Gastrocnemius medialis (tissue), 4 donors: ENCODE measurements around the gene CLDN6. TPM values are rescaled to one million over a fixed set of nuclear protein-coding genes. Genes with fewer than 3 reads are reported as not detected.

ENCODE experiments used
- ATAC-seq, 2 donors: fragments of 150-250 bp; one replicate each; pipeline ENCODE4 v1.9.1; 2016
- DNase-seq, 2 donors: peaks; one replicate each; pipeline ENCODE4 v3.0.0-alpha.2; 2019
- H3K27ac ChIP-seq, 4 donors: fragments of 200-600 bp; sonication (generic); 1 replicate in 1 of 4; 2 replicates in 3 of 4; pipeline ENCODE4 v1.5.1; 2016 to 2018; ENCODE audit warnings: mild to moderate bottlenecking in 2 of 4, moderate library complexity in 1 of 4
- H3K27me3 ChIP-seq, 3 donors: fragments of 200-600 bp; sonication (generic) in 2 of 3; 1 replicate in 1 of 3; 2 replicates in 2 of 3; pipeline versions ENCODE4 v1.5.1 to v1.6.0; 2016 to 2019; ENCODE audit warnings: mild to moderate bottlenecking in 1 of 3, moderate library complexity in 1 of 3
- H3K36me3 ChIP-seq, 2 donors: fragments of 200-600 bp; sonication (generic) in 1 of 2; one replicate each; pipeline ENCODE4 v1.5.1; 2017 to 2018
- H3K4me1 ChIP-seq, 2 donors: fragments of 200-600 bp; sonication (generic) in 1 of 2; one replicate each; pipeline ENCODE4 v1.5.1; 2016 to 2017; ENCODE audit warnings: mild to moderate bottlenecking in 2 of 2
- H3K4me3 ChIP-seq, 4 donors: fragments of 200-600 bp; sonication (generic) in 3 of 4; 1 replicate in 1 of 4; 2 replicates in 3 of 4; pipeline ENCODE4 v1.5.1; 2016 to 2019; ENCODE audit warnings: mild to moderate bottlenecking in 2 of 4
- H3K9me3 ChIP-seq, 3 donors: fragments of 200-600 bp; sonication (generic) in 2 of 3; 1 replicate in 1 of 3; 2 replicates in 2 of 3; pipeline ENCODE4 v1.5.1; 2016 to 2019
- CTCF ChIP-seq, 5 experiments: fragments of 450-650 bp in 3 of 5; fragments of 200-600 bp in 2 of 5; sonication (generic) in 2 of 5; IDR thresholded peaks in 4 of 5; conservative IDR thresholded peaks in 1 of 5; 1 replicate in 4 of 5; 2 replicates in 1 of 5; pipeline ENCODE4 v1.5.1; 2016 to 2019; ENCODE audit warnings: antibody characterized with exemption in 5 of 5, mild to moderate bottlenecking in 3 of 5, moderate library complexity in 3 of 5
- POLR2A ChIP-seq, 2 donors: fragments of 450-650 bp; IDR thresholded peaks; one replicate each; pipeline ENCODE4 v1.6.1; 2017; ENCODE audit warnings: antibody characterized with exemption in 2 of 2, mild to moderate bottlenecking in 2 of 2, moderate library complexity in 2 of 2
- in situ Hi-C, 4 donors: fragments of 200-750 bp; cut with MboI; loops; one replicate each; pipeline versions ENCODE4 v1.15.0 to v1.8.0; 2017; ENCODE audit warnings: low sequenced_read_pairs in 4 of 4
- intact Hi-C: fragments of 100-400 bp; cut with DNase I; formaldehyde crosslinking; loops from one replicate; pipeline ENCODE4 v1.15.1; 2023; ENCODE audit warnings: low total_unique reads
- total RNA-seq, 4 donors: library from RNA; depleted of rRNA; stranded (reverse); fragments of >200 nt; gene quantifications; one replicate each; pipeline versions ENCODE4 v1.1.0 to v1.2.3, GENCODE V29; 2016

The CLDN6 gene
- total RNA-seq, 4 donors from 2014 or later = 0.55 TPM; not detected in 3

DNA sequence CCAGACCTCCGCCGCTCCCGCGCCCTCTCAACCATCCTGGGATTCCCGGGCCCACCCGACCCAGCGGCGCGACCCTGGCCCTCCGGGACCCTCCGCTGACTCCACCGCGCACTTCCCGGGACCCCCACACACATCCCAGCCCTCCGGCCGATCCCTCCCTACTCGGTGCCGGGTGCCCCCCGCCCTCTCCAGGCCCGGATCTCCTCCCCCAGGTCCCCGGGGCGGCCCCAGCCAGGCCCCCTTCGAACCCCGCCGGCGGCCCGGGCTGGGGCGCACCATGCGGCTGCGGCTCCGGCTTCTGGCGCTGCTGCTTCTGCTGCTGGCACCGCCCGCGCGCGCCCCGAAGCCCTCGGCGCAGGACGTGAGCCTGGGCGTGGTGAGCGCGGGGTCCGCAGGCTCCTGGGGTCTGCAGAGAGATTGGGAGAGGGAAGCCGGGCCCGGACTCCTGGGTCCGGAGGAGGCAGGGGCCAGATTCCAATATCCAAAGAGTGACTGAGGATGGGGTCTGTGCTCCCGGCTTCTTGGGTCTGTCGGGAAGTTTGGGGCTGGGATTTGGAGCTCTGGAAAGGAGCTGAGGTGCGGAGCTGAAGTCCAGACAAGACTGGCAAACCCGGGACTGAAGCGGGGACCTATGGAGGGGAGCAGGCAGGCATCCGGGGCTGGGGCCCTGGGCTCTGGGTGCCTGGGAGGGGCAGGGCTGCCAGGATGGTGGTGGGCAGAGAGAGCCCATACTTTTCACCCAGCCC is 28.8 kb upstream of the CLDN6 start:
- in situ Hi-C loops (no loop called here), intact Hi-C loops (no loop called here)
- Histone ChIP-seq H3K27me3 (peaks cover 65 to 74% (median 70%) of the 10 kb centered on the region in 3 donors), H3K9me3 (no peaks in the 10 kb centered on the region), H3K36me3 (no peaks in the 10 kb centered on the region), H3K4me3 (peak overlapping the region; percentile 42 to 57 (median 52)), H3K4me1 (peaks cover 0 to 15% of the 10 kb centered on the region in 2 donors), H3K27ac (no peak overlapping the region)
- DNase-seq (no peak), ATAC-seq (no peak)
- no peak for TF ChIP-seq CTCF (IDR thresholded peaks at IDR 0.05 in 4 of 5, conservative IDR thresholded peaks at IDR 0.05 in 1 of 5)
- no peak for TF ChIP-seq POLR2A (IDR thresholded peaks at IDR 0.05)

- no peaks in the 10 kb centered on the region for H3K36me3 ChIP-seq
- TF ChIP-seq POLR2A (IDR thresholded peaks at IDR 0.05) = no peak
- no peak for TF ChIP-seq CTCF (IDR thresholded peaks at IDR 0.05 in 4 of 5, conservative IDR thresholded peaks at IDR 0.05 in 1 of 5)
- intact Hi-C loops = no loop called here
- H3K27ac ChIP-seq = no peak within 1 kb of the TSS
- in situ Hi-C loops = no loop called here
- peak within 1 kb of the TSS; percentile 42 to 57 (median 52) for H3K4me3 ChIP-seq
- peaks cover 65 to 78% (median 74%) of the 10 kb centered on the region in 3 donors for H3K27me3 ChIP-seq
- ATAC-seq (no peak), DNase-seq (no peak)
- H3K4me1 ChIP-seq = peaks cover 0 to 15% of the 10 kb centered on the region in 2 donors
- H3K9me3 ChIP-seq = no peaks in the 10 kb centered on the region
Measured at GRCh38 chr16:3045758-3046640, 28.0 kb upstream of the CLDN6 start, which contains the start of gene MMP25. Gene MMP25 (plus strand): TSS chr16:3046561. CDS start chr16:3046918, 357 bp downstream.

DNA sequence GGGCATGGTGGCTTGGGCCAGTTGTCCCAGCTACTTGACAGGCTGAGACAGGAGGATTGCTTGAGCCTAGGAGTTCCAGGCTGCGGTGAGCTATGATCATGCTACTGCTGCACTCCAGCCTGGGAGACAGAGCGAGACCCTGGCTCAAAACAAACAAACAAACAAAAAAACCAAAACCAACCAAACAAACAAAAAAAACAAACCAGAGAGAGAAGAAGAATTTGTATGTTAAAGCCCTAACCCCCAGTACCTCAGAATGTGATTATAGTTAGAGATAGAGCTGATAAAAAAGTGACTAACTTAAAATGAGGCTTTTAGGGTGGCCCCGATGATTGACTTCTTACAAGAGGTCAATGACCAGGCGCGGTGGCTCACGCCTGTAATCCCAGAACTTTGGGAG is 26.7 kb upstream of the CLDN6 start:
- H3K9me3 ChIP-seq = no peaks in the 10 kb centered on the region
- H3K4me3 ChIP-seq = no peak overlapping the region
- TF ChIP-seq CTCF (IDR thresholded peaks at IDR 0.05 in 4 of 5, conservative IDR thresholded peaks at IDR 0.05 in 1 of 5) (no peak), POLR2A (IDR thresholded peaks at IDR 0.05) (no peak)
- intact Hi-C loops = no loop called here
- no peak for ATAC-seq
- in situ Hi-C loops = no loop called here
- H3K4me1 ChIP-seq = peaks cover 0 to 15% of the 10 kb centered on the region in 2 donors
- H3K36me3 ChIP-seq = no peaks in the 10 kb centered on the region
- peaks cover 62 to 85% (median 81%) of the 10 kb centered on the region in 3 donors for H3K27me3 ChIP-seq
- no peak for DNase-seq
- no peak overlapping the region for H3K27ac ChIP-seq

GRCh38 chr16:3042376-3042775 is 24.4 kb upstream of the CLDN6 start:
- DNase-seq (no peak), ATAC-seq (no peak)
- no peak overlapping the region for H3K4me3 ChIP-seq
- no peak overlapping the region for H3K27ac ChIP-seq
- in situ Hi-C loops = no loop called here
- no peaks in the 10 kb centered on the region for H3K9me3 ChIP-seq
- TF ChIP-seq CTCF (IDR thresholded peaks at IDR 0.05 in 4 of 5, conservative IDR thresholded peaks at IDR 0.05 in 1 of 5) = no peak
- no peak for TF ChIP-seq POLR2A (IDR thresholded peaks at IDR 0.05)
- peaks cover 0 to 15% of the 10 kb centered on the region in 2 donors for H3K4me1 ChIP-seq
- intact Hi-C loops = no loop called here
- H3K27me3 ChIP-seq = peaks cover 69 to 89% (median 82%) of the 10 kb centered on the region in 3 donors
- no peaks in the 10 kb centered on the region for H3K36me3 ChIP-seq
